HEK293 (cell line): ENCODE measurements around the gene OSBPL10.

Experiments used
- CTCF ChIA-PET: fragments of 350-600 bp; formaldehyde crosslinking; extraction: SDS; loops from one replicate; lab custom pipeline; 2021; ENCODE audit warnings: antibody characterized with exemption; lab: Yijun Ruan, JAX
- POLR2A ChIA-PET: fragments of 300-600 bp; formaldehyde crosslinking; extraction: SDS; loops from one replicate; lab custom pipeline; 2020; ENCODE audit warnings: antibody characterized with exemption, inconsistent platforms; lab: Yijun Ruan, JAX
- H3K27ac ChIP-seq: fragments of 200-500 bp; sonication (Bioruptor generic); 2 replicates; pipeline ENCODE4 v1.5.1; 2014; ENCODE audit warnings: low read depth, low read length, control low read depth, inconsistent platforms; ENCODE audit errors: extremely low read depth
- H3K36me3 ChIP-seq, 2 experiments: fragments of 200-500 bp in 1 of 2; sonication (Bioruptor generic) in 1 of 2; 1 replicate in 1 of 2; 2 replicates in 1 of 2; pipeline ENCODE4 v1.5.1; 2014 to 2017; ENCODE audit warnings: inconsistent platforms in 2 of 2, low read length in 2 of 2; ENCODE audit not compliant: control insufficient read depth in 2 of 2, insufficient read depth in 1 of 2
- H3K4me1 ChIP-seq: fragments of 200-500 bp; sonication (Bioruptor generic); 2 replicates; pipeline ENCODE4 v1.5.1; 2014; ENCODE audit warnings: mild to moderate bottlenecking, low read length, inconsistent platforms; ENCODE audit not compliant: control insufficient read depth, insufficient read depth
- H3K4me3 ChIP-seq: 2 replicates; pipeline ENCODE4 v1.5.1; 2011; ENCODE audit warnings: low read depth, mild to moderate bottlenecking, control low read depth, low read length, moderate library complexity
- H3K9me3 ChIP-seq: fragments of 200-500 bp; sonication (Bioruptor generic); 2 replicates; pipeline ENCODE4 v1.5.1; 2014; ENCODE audit warnings: low read depth, low read length, inconsistent platforms; ENCODE audit not compliant: control insufficient read depth, insufficient read depth
- SCRT1 ChIP-seq: fragments of 450-650 bp; formaldehyde crosslinking; IDR thresholded peaks from 2 replicates; pipeline ENCODE4 v1.5.1; 2016; ENCODE audit warnings: missing biosample characterization, missing genetic modification characterization, borderline replicate concordance
- SETDB1 ChIP-seq: IDR thresholded peaks from one replicate; pipeline ENCODE4 v1.6.1; 2017; ENCODE audit warnings: mild to moderate bottlenecking, low read length, moderate library complexity, mixed read lengths; ENCODE audit not compliant: insufficient read length
- ZNF24 ChIP-seq: fragments of 450-650 bp; formaldehyde crosslinking; IDR thresholded peaks from 2 replicates; pipeline ENCODE4 v1.5.1; 2016; ENCODE audit warnings: missing biosample characterization, missing genetic modification characterization
- ZNF274 ChIP-seq, 2 experiments: fragments of 200-500 bp in 1 of 2; fragments of 450-650 bp in 1 of 2; sonication (Bioruptor generic) in 1 of 2; formaldehyde crosslinking in 1 of 2; IDR thresholded peaks; 2 replicates each; pipeline versions ENCODE4 v1.5.1 to v1.6.1; 2014 to 2016; ENCODE audit warnings: borderline replicate concordance in 1 of 2, inconsistent platforms in 1 of 2, low read length in 1 of 2, missing biosample characterization in 1 of 2, missing genetic modification characterization in 1 of 2
- ZNF473 ChIP-seq: fragments of 450-650 bp; formaldehyde crosslinking; IDR thresholded peaks from 2 replicates; pipeline ENCODE4 v1.5.1; 2017; ENCODE audit warnings: missing biosample characterization, missing genetic modification characterization
- ZNF600 ChIP-seq: fragments of 450-650 bp; formaldehyde crosslinking; IDR thresholded peaks from 2 replicates; pipeline ENCODE4 v1.5.1; 2016; ENCODE audit warnings: missing biosample characterization, missing genetic modification characterization
- ZNF629 ChIP-seq: fragments of 450-650 bp; formaldehyde crosslinking; IDR thresholded peaks from 2 replicates; pipeline ENCODE4 v1.5.1; 2017; ENCODE audit warnings: missing biosample characterization, missing genetic modification characterization
- ZNF660 ChIP-seq: fragments of 450-650 bp; IDR thresholded peaks from 2 replicates; pipeline ENCODE4 v1.5.1; 2018; ENCODE audit warnings: missing biosample characterization, mild to moderate bottlenecking, missing genetic modification characterization
- ZNF701 ChIP-seq: fragments of 450-650 bp; formaldehyde crosslinking; IDR thresholded peaks from 2 replicates; pipeline ENCODE4 v1.5.1; 2016; ENCODE audit warnings: missing biosample characterization, missing genetic modification characterization
- ZNF843 ChIP-seq: fragments of 450-650 bp; formaldehyde crosslinking; IDR thresholded peaks from 2 replicates; pipeline ENCODE4 v1.5.1; 2016; ENCODE audit warnings: missing biosample characterization, missing genetic modification characterization
- TF ChIP-seq, protein P1 (sequence below): fragments of 450-650 bp; formaldehyde crosslinking; IDR thresholded peaks from 2 replicates; pipeline ENCODE4 v1.5.1; 2017; ENCODE audit warnings: missing biosample characterization, missing genetic modification characterization
- TF ChIP-seq, protein P2 (sequence below): fragments of 450-650 bp; formaldehyde crosslinking; IDR thresholded peaks from 2 replicates; pipeline ENCODE4 v1.5.1; 2016; ENCODE audit warnings: missing biosample characterization, missing genetic modification characterization, low read depth
- TF ChIP-seq, protein P3 (sequence below): fragments of 450-650 bp; formaldehyde crosslinking; IDR thresholded peaks from 2 replicates; pipeline ENCODE4 v1.5.0; 2017; ENCODE audit warnings: missing biosample characterization, missing genetic modification characterization, borderline replicate concordance
- TF ChIP-seq, protein P4 (sequence below): fragments of 450-650 bp; formaldehyde crosslinking; IDR thresholded peaks from 2 replicates; pipeline ENCODE4 v1.5.1; 2016; ENCODE audit warnings: missing biosample characterization, missing genetic modification characterization
- TF ChIP-seq, protein P5 (sequence below): fragments of 450-650 bp; formaldehyde crosslinking; IDR thresholded peaks from 2 replicates; pipeline ENCODE4 v1.5.1; 2016; ENCODE audit warnings: missing biosample characterization, missing genetic modification characterization

OSBPL10 gene

DNA sequence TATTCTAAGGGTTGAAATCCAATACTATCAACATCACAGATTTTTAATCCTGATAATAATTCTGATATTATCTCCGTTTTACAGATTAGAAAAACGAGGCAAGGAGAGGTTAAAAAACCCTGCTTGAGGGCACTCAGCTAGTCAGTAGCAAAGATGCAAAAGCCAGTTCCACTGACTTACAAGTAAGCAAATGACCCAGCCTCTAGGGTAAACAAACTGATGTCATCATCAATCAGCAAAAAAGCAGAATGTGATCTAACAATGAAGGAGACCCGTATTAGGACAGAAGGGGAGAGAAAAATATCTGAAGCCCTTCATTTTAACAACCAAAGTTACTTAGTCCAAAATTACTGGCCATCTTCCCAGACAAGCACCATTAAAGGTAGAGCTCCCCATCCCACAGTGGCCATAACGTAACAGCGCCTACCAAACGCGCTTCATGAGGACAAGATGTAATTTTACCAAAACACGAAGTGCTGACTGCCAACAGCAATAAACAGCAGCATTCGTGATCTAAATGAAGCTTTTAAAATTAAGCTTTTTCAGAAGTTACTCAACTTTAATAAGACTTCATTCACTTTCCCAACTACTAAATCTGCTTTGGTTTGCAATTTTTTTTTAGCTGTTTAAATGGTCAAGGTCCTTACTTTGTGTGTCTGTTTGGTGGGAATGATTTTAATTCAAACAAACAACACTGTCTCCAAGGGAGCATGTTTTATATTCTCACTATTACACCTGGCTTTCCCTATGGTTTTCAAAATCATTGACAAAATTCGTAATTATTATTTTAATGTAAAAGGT lies 176.6 kb downstream of the OSBPL10 start:
- POLR2A ChIA-PET = no interaction called here
- H3K9me3 ChIP-seq = no peaks in the 10 kb centered on the region
- no peak overlapping the region for H3K27ac ChIP-seq
- H3K36me3 ChIP-seq = no peaks in the 10 kb centered on the region
- CTCF ChIA-PET = no interaction called here
- TF ChIP-seq ZNF843 (no peak), ZNF629 (tag by site-specific recombination) (peak; percentile 20; the same call in 1 of the 2 replicates)
- TF ChIP-seq, protein P1, sequence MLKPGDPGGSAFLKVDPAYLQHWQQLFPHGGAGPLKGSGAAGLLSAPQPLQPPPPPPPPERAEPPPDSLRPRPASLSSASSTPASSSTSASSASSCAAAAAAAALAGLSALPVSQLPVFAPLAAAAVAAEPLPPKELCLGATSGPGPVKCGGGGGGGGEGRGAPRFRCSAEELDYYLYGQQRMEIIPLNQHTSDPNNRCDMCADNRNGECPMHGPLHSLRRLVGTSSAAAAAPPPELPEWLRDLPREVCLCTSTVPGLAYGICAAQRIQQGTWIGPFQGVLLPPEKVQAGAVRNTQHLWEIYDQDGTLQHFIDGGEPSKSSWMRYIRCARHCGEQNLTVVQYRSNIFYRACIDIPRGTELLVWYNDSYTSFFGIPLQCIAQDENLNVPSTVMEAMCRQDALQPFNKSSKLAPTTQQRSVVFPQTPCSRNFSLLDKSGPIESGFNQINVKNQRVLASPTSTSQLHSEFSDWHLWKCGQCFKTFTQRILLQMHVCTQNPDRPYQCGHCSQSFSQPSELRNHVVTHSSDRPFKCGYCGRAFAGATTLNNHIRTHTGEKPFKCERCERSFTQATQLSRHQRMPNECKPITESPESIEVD = peak; percentile 41; the same call in 1 of the 2 replicates
- TF ChIP-seq, protein P2, sequence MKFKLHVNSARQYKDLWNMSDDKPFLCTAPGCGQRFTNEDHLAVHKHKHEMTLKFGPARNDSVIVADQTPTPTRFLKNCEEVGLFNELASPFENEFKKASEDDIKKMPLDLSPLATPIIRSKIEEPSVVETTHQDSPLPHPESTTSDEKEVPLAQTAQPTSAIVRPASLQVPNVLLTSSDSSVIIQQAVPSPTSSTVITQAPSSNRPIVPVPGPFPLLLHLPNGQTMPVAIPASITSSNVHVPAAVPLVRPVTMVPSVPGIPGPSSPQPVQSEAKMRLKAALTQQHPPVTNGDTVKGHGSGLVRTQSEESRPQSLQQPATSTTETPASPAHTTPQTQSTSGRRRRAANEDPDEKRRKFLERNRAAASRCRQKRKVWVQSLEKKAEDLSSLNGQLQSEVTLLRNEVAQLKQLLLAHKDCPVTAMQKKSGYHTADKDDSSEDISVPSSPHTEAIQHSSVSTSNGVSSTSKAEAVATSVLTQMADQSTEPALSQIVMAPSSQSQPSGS (tag by site-specific recombination) = peak; percentile 35
- H3K4me1 ChIP-seq = peaks cover 5% of the 10 kb centered on the region; the same call in 1 of the 2 replicates
- H3K4me3 ChIP-seq = no peak overlapping the region

DNA sequence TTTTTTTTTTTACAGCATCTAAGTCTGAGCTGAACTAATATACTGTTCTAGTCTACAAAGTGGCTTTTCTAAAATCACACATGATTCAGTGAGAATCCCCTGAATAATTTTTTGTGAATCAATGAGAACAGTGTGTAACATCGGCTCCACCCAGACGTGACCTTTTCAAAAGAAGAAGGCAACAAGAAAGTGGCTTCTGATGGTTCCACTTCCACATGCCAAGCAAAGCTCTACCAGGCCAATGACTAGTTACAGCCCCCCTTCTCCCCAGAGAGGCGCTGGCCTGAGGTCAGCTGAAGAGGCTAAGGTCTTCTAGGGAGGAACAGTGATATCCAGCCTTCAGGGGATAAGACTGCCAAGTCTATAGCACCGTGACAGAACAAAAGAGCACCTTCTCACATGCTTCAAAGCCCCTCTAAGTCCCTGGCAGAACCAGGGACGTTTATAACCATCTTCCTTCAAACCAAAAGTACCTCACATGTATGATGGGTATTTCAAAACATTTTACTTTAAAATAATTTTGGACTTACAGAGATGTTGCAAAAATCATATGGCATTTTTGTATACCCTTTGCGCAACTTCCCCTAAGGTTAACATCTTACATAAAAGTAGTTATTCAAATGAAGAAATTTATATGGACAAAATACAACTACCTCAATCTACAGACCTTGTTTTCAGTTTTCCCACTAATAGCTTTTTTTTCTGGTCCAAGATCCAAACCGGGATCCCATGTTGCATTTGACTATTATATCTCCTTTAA lies 177.9 kb downstream of the OSBPL10 start:
- Histone ChIP-seq H3K27ac (no peak overlapping the region), H3K4me3 (no peak overlapping the region), H3K36me3 (no peaks in the 10 kb centered on the region), H3K9me3 (no peaks in the 10 kb centered on the region), H3K4me1 (peaks cover 5% of the 10 kb centered on the region; the same call in 1 of the 2 replicates)
- POLR2A ChIA-PET = interaction anchor here (0.6 kb wide), 2 partner anchors 29 to 1515 kb away, joined by 3 to 6 read pairs; no protein-coding TSS in a partner anchor
- CTCF ChIA-PET = no interaction called here
- TF ChIP-seq, protein P3, sequence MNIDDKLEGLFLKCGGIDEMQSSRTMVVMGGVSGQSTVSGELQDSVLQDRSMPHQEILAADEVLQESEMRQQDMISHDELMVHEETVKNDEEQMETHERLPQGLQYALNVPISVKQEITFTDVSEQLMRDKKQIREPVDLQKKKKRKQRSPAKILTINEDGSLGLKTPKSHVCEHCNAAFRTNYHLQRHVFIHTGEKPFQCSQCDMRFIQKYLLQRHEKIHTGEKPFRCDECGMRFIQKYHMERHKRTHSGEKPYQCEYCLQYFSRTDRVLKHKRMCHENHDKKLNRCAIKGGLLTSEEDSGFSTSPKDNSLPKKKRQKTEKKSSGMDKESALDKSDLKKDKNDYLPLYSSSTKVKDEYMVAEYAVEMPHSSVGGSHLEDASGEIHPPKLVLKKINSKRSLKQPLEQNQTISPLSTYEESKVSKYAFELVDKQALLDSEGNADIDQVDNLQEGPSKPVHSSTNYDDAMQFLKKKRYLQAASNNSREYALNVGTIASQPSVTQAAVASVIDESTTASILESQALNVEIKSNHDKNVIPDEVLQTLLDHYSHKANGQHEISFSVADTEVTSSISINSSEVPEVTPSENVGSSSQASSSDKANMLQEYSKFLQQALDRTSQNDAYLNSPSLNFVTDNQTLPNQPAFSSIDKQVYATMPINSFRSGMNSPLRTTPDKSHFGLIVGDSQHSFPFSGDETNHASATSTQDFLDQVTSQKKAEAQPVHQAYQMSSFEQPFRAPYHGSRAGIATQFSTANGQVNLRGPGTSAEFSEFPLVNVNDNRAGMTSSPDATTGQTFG (tag by site-specific recombination) = no peak
- no peak for TF ChIP-seq ZNF274 (IDR thresholded peaks at IDR 0.05; ENCODE audit: low read length)
- no peak for TF ChIP-seq ZNF274 (tag by site-specific recombination; IDR thresholded peaks at IDR 0.05; ENCODE audit: borderline replicate concordance)
- TF ChIP-seq, protein P4, sequence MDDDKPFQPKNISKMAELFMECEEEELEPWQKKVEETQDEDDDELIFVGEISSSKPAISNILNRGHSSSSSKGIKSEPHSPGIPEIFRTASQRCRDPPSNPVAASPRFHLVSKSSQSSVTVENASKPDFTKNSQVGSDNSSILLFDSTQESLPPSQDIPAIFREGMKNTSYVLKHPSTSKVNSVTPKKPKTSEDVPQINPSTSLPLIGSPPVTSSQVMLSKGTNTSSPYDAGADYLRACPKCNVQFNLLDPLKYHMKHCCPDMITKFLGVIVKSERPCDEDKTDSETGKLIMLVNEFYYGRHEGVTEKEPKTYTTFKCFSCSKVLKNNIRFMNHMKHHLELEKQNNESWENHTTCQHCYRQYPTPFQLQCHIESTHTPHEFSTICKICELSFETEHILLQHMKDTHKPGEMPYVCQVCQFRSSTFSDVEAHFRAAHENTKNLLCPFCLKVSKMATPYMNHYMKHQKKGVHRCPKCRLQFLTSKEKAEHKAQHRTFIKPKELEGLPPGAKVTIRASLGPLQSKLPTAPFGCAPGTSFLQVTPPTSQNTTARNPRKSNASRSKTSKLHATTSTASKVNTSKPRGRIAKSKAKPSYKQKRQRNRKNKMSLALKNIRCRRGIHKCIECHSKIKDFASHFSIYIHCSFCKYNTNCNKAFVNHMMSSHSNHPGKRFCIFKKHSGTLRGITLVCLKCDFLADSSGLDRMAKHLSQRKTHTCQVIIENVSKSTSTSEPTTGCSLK (tag by site-specific recombination) = no peak
- no peak for TF ChIP-seq ZNF660 (tag by site-specific recombination)
- no peak for TF ChIP-seq ZNF473 (tag by site-specific recombination)
- no peak for TF ChIP-seq SETDB1
- TF ChIP-seq, protein P1 = no peak
- TF ChIP-seq ZNF600 = no peak
- TF ChIP-seq SCRT1 (tag by site-specific recombination) = no peak
- no peak for TF ChIP-seq ZNF701 (tag by site-specific recombination)
- TF ChIP-seq ZNF24 (tag by site-specific recombination) = no peak
- TF ChIP-seq, protein P2 (tag by site-specific recombination) = no peak
- TF ChIP-seq, protein P5, sequence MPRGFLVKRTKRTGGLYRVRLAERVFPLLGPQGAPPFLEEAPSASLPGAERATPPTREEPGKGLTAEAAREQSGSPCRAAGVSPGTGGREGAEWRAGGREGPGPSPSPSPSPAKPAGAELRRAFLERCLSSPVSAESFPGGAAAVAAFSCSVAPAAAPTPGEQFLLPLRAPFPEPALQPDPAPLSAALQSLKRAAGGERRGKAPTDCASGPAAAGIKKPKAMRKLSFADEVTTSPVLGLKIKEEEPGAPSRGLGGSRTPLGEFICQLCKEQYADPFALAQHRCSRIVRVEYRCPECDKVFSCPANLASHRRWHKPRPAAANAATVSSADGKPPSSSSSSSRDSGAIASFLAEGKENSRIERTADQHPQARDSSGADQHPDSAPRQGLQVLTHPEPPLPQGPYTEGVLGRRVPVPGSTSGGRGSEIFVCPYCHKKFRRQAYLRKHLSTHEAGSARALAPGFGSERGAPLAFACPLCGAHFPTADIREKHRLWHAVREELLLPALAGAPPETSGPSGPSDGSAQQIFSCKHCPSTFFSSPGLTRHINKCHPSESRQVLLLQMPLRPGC (tag by site-specific recombination) = no peak
